K562 treated with DMSO at 1 percent for 48 hours (cell line): Measurements from ENCODE around the gene PLPP1. TPM values are rescaled to one million over a fixed set of nuclear protein-coding genes. Genes with fewer than 3 reads are reported as not detected.

ENCODE experiments used
- total RNA-seq: library from RNA; unstranded; fragments of 300-600 nt; gene quantifications from 2 replicates; pipeline ENCODE4 v1.2.3, GENCODE V29; 2022; ENCODE audit warnings: low replicate concordance; ENCODE audit errors: extremely low read depth

Gene PLPP1
- not detected in 2 replicates for total RNA-seq

DNA sequence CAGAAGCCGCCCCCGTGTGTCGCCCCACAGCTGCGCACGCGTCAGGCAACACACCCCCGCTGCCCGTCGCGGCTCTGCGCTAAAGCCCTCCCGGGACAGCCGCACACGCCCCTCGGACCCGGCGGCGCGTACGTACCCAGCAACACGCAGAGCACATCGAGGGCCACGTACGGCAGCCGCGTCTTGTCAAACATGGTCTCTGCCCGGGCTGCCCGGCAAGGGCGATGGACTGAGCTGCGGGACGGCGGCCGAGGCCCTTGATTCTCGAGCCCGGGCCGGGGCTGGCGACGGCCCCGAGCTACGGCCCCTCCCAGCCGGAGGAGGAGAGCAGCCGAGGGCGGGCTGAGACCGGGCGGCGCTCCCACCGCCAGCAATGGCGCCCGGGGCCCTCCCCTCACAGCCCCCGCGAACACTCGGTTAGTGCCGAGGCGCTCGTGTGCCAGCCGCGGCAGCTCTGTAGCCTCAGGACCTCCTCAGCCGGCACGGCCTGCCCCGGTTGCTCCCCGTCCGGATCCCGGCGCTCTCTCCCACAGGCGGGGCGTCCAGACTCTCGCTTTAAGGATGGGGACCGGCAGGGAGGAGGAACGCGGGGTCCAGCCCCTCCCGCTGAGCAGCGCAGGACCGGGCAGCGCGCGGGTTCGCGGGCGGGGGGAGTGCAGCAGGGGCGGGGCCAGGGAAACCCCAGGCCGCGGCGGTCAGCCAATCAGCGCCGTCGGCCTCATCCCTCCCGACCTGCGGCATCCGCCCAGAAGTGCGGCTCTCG is at the start of gene PLPP1:
Gene PLPP1 (minus strand): TSS at position 529 of the 763 bp plus-strand sequence. CDS start 335 bp downstream, at position 194.

Other genes with a start within 250 kb of the PLPP1 start
- not detected in 2 replicates for gene DHX29, start 227.3 kb downstream of the PLPP1 start, total RNA-seq
- gene MTREX, start 227.0 kb downstream of the PLPP1 start, total RNA-seq: not detected in 2 replicates
- not detected in 2 replicates for gene SLC38A9, start 177.4 kb upstream of the PLPP1 start, total RNA-seq
- not detected in 2 replicates for gene DDX4, start 203.1 kb upstream of the PLPP1 start, total RNA-seq